GM21825 (cell line): ENCODE data around the gene SPON1.
"Not testable (repeated sequence)": the region's sequence is repeated elsewhere in the genome, so short reads cannot be mapped to it uniquely, and the experiment has no call there.

Experiments used
- ATAC-seq: cut with Tn5 transposase; IDR thresholded peaks from one replicate; pipeline ENCODE4 v1.9.1; 2021; ENCODE audit warnings: mild to moderate bottlenecking, moderate library complexity; ENCODE audit not compliant: unreplicated experiment

Gene SPON1

DNA sequence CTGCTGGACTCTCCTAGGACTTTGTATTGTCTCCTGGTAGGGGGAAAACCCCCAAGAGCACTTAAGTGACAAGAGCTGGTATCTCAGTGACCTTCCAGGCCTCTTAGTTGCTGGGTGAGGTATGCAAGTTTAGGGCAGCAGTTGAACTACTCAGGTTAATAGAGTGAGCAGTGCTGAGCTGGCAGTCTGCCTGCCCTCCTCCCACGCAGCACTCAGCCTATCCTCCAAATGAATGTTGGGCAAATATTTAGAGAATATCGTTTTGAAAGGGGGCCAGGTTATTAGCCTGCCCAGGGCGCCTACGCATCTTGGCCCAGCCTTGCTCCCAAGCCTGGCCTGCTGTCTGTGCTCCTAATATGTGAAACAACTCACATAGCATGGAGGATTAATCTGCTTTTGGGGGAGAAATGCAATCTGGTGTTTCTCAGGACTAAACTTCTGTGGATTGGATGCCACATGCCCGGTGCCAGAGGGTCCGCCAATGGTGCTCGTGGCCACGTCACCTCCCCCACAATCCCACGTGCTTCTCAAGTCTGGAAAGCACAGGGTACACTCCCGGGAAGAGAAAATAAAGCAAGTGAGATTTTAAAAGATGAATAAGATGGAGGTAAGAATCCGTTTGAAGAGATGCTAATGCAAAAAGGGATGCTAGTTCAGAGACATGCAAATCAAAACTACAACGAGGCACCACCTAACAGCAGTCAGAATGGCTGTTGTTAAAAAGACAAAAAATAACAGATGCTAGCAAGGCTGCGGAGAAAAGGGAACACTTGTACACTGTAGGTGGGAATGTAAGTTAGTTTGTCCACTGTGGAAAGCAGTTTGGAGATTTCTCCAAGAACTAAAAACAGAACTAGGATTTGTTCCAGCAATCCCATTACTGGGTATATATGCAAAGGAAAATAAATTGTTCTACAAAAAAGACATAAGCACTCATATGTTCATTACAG lies 67.7 kb downstream of the SPON1 start:
- no peak for ATAC-seq

GRCh38 chr11:14035526-14035925 lies 73.0 kb downstream of the SPON1 start:
- ATAC-seq = not testable (repeated sequence)

- ATAC-seq = no peak
Measured at GRCh38 chr11:14036469-14036868, 73.9 kb downstream of the SPON1 start.

DNA sequence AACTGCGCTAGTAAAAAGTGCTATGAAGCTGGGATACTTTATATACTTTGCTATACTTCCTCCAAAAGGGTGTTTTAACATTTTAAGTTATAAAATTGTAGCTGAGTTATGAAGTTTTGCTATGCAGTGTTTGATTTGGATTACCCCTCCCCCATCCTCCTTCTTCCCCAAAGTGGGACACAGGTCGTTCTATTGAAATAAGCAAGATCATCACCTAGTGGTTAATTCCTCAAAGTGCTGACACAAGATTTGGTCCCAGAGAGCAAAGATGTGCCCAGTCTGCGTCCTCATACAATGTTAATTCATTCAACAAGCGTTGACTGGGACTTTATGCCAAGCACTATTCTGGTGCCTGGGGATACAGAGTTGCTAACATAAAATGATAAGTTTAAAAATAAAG lies 78.5 kb downstream of the SPON1 start:
- ATAC-seq = no peak

DNA sequence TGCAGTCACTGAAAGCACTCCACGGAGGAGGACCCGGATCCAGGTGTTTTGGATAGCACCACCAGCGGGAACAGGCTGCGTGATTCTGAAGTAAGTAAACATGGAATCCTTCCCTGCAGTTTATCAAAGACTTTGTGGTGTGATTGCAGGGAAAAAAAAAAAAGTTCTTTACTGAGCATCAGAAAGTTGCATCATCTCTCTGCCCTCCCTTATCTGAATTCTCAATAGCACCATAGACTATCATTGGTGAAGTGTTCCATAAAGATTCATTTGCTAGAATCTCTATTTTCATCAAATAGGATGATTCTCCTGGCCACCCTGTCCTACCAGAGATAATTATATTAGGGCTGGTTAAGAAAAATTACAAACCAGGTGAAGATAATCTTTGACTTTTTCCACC lies 79.0 kb downstream of the SPON1 start:
- no peak for ATAC-seq

- ATAC-seq = no peak
Measured at GRCh38 chr11:14042686-14043465, 80.4 kb downstream of the SPON1 start.

DNA sequence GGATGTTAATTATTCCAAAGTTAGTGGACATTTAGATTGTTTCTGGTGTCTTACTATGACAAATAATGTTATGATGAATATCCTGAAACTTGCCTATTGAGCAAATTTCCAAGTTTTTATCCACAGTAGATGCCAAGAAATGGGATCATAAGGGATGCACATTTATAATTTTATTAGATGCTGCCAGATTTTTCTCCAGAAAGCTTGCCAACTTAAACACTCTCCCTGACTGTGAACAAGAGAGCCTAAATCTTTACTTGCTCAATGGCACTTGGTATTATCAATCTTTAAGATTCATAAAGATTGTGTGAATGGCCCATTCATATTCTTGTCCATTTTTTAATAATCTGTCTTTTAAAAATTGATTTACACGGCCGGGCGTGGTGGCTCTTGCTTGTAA lies 82.4 kb downstream of the SPON1 start:
- ATAC-seq = no peak

DNA sequence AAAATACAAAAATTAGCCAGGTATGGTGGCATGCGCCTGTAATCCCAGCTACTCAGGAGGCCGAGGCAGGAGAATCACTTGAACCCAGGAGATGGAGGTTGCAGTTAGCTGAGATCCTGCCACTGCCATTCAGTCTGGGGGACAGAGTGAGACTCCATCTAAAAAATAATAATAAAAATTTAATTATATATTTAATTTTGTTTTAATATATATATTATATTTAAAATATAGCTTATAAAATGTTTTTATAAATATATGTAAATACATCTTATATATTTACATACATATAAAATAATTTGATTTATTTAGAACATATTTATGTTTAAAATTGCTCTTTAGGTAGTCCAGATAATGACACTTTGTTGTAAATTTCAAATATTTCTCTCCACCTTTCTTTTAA lies 82.9 kb downstream of the SPON1 start:
- ATAC-seq = no peak

DNA sequence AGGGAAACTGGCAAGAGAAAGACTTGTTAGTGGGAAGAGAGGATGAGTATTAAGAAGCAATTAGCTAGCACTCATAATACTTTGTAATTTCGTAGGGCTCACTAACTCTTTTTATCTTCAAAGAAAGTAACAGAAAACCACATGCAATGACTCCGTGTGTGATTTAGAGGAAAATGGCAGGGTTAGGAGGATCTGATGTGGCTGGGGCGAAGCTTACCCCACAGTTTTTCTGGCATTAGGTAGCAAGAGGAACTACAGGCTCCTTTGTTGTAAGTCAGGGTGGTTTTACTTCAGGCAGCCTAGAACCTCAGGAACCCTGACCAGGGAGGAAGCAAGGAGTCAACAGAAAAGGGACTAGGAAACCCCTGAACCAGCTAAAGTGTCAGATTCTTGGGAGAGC lies 89.7 kb downstream of the SPON1 start:
- no peak for ATAC-seq

GRCh38 chr11:14054116-14055107 lies 91.9 kb downstream of the SPON1 start:
- ATAC-seq = no peak

GRCh38 chr11:14055936-14056335 lies 93.4 kb downstream of the SPON1 start:
- no peak for ATAC-seq

- no peak for ATAC-seq
Measured at GRCh38 chr11:14058061-14058460, 95.5 kb downstream of the SPON1 start.

DNA sequence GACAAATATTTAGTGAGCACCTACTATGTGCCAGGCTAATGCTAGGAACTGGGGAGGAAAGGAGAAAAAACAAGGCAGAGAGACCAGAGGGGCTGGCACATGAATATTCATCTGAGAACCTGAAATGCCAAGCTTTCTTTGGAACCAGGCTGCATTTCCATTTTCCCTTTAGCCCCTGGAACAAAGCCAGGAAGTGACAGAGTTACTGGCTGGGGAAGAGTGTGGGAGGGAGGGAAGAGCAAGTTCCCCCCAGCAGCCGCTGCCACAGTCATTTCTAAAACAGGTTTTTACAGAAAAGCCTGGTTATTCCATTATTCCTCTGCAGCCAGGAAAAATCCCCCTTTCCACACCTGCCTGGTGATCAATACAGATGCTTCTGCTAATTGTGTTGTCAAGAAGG lies 97.0 kb downstream of the SPON1 start:
- ATAC-seq = no peak

DNA sequence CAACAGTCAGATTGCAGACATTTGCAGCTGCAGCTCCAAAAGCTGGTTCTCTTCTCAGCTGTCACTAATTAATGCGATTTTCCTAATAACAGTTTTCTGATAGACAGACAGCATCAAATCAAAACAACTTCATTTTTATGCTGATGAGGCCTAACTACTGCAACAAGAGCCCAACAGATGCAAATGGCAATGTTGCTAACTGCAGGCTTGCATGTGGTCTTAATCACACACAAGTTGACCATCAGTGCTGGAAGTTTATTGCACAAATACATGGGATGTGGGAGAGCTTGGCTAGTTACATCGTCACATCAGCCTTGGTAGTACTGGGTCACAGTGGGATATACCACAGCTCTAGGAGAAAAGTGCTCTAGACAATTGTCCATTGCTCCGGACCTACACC lies 99.2 kb downstream of the SPON1 start:
- no peak for ATAC-seq

DNA sequence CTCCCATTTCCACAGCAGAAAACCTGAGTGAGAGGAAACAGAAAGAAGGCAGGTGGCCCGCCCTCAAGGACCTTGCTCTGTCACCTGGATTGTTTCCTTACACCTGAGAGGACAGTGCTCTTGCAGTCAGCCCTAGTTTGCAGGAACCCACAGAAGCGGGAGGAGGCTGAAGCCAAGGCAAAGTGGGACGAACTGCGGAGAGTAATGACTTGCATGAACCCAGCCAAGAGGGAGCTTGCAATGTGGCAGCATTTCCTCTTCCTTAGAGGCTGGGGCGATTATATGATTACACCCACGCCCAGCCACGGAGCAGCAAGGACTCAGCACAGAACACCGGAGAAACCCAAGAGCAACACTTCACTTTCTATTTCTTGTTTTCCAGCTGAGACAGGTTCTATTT lies 102.6 kb downstream of the SPON1 start:
- no peak for ATAC-seq

- ATAC-seq = no peak
Measured at GRCh38 chr11:14065681-14066080, 103.2 kb downstream of the SPON1 start.

GRCh38 chr11:14067686-14068085 lies 105.2 kb downstream of the SPON1 start:
- no peak for ATAC-seq

DNA sequence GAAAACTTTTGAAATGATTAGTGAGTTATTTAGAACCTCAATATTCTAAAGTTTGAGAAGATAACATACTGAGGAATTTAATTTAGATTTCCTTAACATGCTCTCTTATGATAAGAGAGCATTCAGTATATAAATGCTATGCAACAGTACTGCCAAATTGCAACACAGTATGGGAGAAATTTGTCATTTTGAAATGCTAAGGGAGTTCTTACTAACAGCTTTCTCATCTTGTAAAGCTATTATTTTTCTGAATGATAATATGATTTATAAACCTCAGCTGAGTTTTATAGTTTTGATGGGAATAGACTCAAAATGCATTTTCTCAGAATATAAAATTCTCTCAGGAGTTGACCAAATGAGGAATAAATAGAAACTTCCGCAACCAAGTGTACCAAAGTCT lies 108.4 kb downstream of the SPON1 start:
- no peak for ATAC-seq

DNA sequence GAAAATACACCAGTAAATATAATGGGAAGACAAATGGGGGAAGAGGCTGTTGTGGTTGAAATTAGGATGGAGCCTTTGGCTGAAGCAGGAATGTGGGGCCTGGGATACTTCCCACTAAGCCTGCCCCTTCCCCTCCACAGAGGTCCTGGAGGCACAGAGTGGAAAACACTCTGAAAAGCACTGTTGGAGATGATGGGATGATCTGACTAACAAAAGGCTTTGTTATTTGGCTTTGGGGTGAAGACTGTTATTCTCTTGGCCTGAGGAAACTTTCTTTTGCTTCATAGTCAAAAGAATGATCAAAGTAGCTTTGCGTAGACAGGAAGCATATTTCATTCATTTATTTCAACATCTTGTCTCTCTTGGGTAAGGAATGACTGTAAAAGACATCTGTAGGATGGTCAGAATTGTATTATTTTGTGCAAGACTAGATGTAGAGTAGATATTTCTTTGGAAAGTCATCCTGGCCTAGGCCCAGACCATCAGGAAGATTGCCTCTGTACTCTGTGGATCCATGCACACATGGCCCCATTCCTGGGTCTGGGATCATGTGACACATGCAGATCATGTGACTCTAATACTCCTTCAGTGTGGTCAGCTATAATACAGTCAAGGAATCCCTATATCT lies 111.4 kb downstream of the SPON1 start:
- no peak for ATAC-seq
